Measurements from ENCODE around the gene ZNF785.

Gene ZNF785

GRCh38 chr16:30535777-30536190 is 49.7 kb downstream of the ZNF785 start:
- H2AFZ ChIP-seq: peak overlapping the region; percentile 96
- H3K79me2 ChIP-seq: peaks cover 12% of the 10 kb centered on the region
- peak; percentile 61 for TF ChIP-seq CTCF (IDR thresholded peaks at IDR 0.05)
- H3K4me1 ChIP-seq: peaks cover 11% of the 10 kb centered on the region
- H3K9ac ChIP-seq: peak overlapping the region; percentile 87
- H3K4me2 ChIP-seq (ENCODE audit: low read length): peak overlapping the region; percentile 76
- H3K27ac ChIP-seq: peak overlapping the region; percentile 94
- H3K27me3 ChIP-seq (ENCODE audit: control insufficient read depth, insufficient read depth, low read length): no peaks in the 10 kb centered on the region
- no peaks in the 10 kb centered on the region for H3K36me3 ChIP-seq (ENCODE audit: control insufficient read depth, insufficient read depth, low read length)
- peak overlapping the region; percentile 73 for H3K4me3 ChIP-seq (ENCODE audit: low read depth, low read length)
- H3K9me3 ChIP-seq (ENCODE audit: control insufficient read depth, low read length): no peaks in the 10 kb centered on the region

DNA sequence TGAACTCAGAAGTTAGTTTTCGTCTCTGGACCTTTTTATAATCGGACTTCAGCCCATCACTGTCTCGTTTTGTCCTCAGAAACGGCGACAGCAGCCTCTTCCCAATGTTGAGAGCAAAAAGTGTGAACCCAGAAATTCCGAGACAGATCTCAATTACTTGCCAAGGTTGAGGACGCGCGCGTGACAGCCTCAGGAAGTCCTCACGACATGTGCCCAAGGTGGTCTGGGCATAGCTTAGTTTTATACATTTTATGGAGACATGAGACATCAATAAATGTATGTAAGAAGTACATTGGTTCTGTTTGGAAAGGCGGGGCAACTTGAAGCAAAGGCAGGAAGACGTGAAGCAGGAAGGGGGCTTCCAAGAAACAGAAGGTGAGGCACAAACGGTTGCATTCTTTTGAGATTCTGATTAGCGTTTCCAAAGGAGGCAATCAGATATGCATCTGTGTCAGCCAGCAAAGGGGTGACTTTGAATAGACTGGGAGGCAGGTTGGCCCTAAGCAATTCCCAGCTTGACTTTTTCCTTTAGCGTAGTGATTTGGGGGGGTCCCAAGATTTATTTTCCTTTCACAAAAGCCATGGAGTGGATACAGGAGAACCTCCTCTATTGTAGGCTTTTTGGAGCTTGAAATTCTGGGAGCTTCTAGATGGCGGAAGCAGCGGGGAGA is 50.3 kb downstream of the ZNF785 start:
- Histone ChIP-seq H3K4me2 (ENCODE audit: low read length) (peak overlapping the region; percentile 76), H3K9ac (peak overlapping the region; percentile 87), H3K79me2 (peaks cover 12% of the 10 kb centered on the region), H3K27me3 (ENCODE audit: control insufficient read depth, insufficient read depth, low read length) (no peaks in the 10 kb centered on the region), H2AFZ (peak overlapping the region; percentile 96), H3K36me3 (ENCODE audit: control insufficient read depth, insufficient read depth, low read length) (no peaks in the 10 kb centered on the region), H3K9me3 (ENCODE audit: control insufficient read depth, low read length) (no peaks in the 10 kb centered on the region), H3K4me1 (peaks cover 11% of the 10 kb centered on the region), H3K27ac (peak overlapping the region; percentile 94), H3K4me3 (ENCODE audit: low read depth, low read length) (peak overlapping the region; percentile 73)
- TF ChIP-seq CTCF (IDR thresholded peaks at IDR 0.05): no peak

DNA sequence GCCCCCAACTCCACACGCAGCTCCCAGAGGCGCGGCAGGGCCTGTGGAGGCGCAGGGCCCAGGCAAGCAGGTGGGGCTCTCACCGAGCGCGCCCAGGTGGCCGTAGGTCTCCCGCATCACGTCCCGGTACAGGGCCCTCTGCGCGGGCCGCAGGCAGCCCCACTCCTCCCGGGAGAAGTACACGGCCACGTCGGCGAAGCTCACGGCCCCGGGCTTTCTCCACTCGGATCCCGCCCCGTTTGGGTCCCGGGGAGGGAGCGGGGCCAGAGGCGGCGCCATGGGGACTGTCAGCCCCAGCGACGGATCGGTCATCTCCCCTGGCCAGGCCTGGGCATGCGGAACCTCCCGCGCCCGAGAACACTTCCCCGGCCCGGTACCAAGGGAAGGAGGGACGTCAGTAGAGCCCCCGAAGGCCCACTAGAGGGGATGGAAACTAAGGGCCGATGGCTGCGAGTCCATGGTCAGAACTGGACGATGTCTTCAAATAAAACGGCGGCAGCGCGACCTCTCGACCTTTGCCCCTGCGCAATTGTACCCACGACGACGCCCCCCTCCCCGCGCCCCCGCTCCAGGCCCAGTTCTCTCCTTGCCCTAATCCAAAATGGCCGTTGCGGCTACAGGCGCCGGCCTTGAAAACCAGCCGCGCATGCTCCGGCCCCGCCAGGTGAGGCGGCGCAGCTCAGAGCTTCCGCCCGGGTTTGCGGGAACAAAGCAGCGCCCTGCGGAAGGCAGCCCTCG is 51.0 kb downstream of the ZNF785 start, which contains the start of gene ZNF747:
Gene ZNF747 (minus strand): TSS at position 491 of the 738 bp plus-strand sequence. CDS start 179 bp downstream, at position 312.
- Histone ChIP-seq H3K9me3 (ENCODE audit: control insufficient read depth, low read length) (no peaks in the 10 kb centered on the region), H3K36me3 (ENCODE audit: control insufficient read depth, insufficient read depth, low read length) (no peaks in the 10 kb centered on the region), H3K9ac (peak within 1 kb of the TSS; percentile 95), H3K27me3 (ENCODE audit: control insufficient read depth, insufficient read depth, low read length) (no peaks in the 10 kb centered on the region), H3K4me2 (ENCODE audit: low read length) (peak within 1 kb of the TSS; percentile 76), H3K79me2 (peaks cover 12% of the 10 kb centered on the region), H2AFZ (peak within 1 kb of the TSS; percentile 96), H3K4me3 (ENCODE audit: low read depth, low read length) (peak within 1 kb of the TSS; percentile 73), H3K27ac (peak within 1 kb of the TSS; percentile 94), H3K4me1 (peaks cover 11% of the 10 kb centered on the region)
- TF ChIP-seq CTCF (IDR thresholded peaks at IDR 0.05): peak; percentile 10

- H3K4me2 ChIP-seq (ENCODE audit: low read length): peak overlapping the region; percentile 76
- H3K4me3 ChIP-seq (ENCODE audit: low read depth, low read length): peak overlapping the region; percentile 73
- peaks cover 11% of the 10 kb centered on the region for H3K4me1 ChIP-seq
- no peaks in the 10 kb centered on the region for H3K36me3 ChIP-seq (ENCODE audit: control insufficient read depth, insufficient read depth, low read length)
- H3K27ac ChIP-seq: peak overlapping the region; percentile 94
- H3K27me3 ChIP-seq (ENCODE audit: control insufficient read depth, insufficient read depth, low read length): no peaks in the 10 kb centered on the region
- H2AFZ ChIP-seq: peak overlapping the region; percentile 96
- peaks cover 12% of the 10 kb centered on the region for H3K79me2 ChIP-seq
- H3K9ac ChIP-seq: peak overlapping the region; percentile 95
- H3K9me3 ChIP-seq (ENCODE audit: control insufficient read depth, low read length): no peaks in the 10 kb centered on the region
- no peak for TF ChIP-seq CTCF (IDR thresholded peaks at IDR 0.05)
These were observed 51.6 kb downstream of the ZNF785 start for GRCh38 chr16:30533748-30534367.

Data from parathyroid adenoma (tissue), 2 donors.